ENCODE results near the gene IGDCC3.

The IGDCC3 gene

DNA sequence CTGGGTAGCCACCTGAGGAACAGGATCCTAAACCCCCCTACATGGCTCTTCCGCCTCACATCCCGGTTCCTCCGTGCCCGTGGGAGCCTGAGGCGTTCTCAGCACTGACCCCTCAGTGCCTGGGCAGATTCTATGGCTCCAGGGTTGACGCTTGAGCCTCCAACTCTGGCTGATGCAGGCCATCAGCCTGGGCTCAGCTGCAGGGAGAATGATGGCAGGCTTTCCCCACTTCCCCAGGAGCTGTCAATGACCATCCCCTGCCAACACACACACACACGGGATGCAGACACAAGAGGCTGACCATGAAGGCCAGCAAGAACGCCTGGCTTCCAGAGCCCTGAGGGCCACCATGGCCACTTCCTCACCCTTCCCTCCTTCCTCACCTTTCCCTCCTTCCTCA, 15.8 kb upstream of the IGDCC3 start:
- in situ Hi-C loops (cut with HindIII; ENCODE audit: low pct_ligation_motif_present, low pct_unique_long_range_greater_than_20kb, low sequenced_read_pairs), result no loop called here
- DNase-seq, result no peak

DNA sequence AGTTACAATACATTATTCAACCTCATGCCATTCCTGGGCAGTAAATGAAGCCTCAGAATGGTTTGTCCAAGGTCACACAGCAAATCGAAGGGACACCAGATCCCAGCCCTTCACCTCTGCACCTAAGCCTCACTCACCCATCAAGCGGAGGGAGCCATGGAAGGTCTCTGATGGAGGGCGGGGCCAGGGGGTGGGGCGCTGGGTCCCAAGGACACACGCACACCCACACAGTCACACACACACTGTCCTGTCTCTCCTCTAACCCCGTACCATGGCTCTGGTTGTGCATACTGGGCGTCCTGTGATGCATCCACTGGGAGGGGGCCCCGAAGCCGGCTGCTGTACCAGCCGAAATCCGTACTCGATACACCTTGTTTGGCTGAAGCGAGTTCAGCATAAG, 15.3 kb upstream of the IGDCC3 start:
- in situ Hi-C loops (cut with HindIII; ENCODE audit: low pct_ligation_motif_present, low pct_unique_long_range_greater_than_20kb, low sequenced_read_pairs), result no loop called here
- DNase-seq, result no peak

DNA sequence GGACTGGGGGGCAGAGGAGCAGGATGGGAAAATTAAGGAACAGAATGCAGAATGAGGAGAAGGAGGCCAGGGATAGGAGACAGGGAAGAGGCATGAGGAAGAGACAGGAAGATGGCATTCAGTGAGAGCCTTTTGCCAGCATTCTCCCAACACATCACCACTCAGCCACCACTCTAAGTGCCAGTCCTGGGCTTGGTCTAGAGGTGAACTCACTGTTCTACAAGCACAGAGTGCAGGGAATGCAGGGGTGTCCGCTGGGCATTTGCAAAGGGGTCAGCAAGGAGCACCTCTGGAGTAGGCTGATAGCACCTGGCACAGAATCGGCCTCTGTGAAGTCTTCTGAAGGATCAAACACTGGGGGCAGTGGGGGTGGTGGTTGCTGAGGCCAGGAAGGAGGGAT, 14.6 kb upstream of the IGDCC3 start:
- DNase-seq, result no peak
- in situ Hi-C loops (cut with HindIII; ENCODE audit: low pct_ligation_motif_present, low pct_unique_long_range_greater_than_20kb, low sequenced_read_pairs), result no loop called here

DNA sequence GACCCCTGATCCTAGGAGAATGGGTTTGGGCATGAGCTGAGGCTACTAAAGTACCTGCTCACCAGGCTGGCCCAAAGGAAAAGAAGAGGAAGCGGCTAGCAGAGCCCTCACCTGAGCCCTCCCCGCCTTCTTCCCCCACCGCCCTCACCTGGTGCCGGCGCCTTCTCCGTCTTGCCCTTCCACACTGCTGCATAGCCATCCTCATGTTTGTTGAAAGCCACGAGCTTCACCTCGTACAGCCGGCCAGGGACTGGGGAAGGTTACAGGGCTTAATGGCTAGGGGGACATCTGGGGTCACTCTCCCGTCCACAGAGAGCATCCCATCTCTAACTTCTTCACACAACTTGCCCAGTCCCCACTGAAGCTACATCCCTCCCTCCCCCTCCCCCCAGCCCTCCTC, 13.9 kb upstream of the IGDCC3 start:
- DNase-seq, result no peak
- in situ Hi-C loops (cut with HindIII; ENCODE audit: low pct_ligation_motif_present, low pct_unique_long_range_greater_than_20kb, low sequenced_read_pairs), result no loop called here

DNA sequence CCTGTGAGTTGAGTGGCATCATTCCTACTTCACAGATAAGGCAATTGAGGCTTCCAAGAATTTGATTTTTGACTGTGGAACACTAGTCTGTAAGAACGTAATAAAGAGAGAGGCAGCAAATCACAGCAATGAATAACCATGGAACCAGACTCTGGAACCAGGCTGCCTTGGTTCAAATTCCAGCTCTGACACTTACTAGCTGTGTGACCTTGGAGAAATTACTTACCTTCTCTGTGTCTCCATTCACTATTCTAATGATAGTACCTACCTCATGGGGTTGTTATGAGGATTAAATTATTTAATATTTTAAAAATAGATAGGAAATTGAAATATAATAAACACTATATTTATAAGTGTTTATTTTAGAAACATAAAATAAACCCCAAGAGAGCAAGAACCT, 12.6 kb upstream of the IGDCC3 start:
- in situ Hi-C loops (cut with HindIII; ENCODE audit: low pct_ligation_motif_present, low pct_unique_long_range_greater_than_20kb, low sequenced_read_pairs), result no loop called here
- DNase-seq, result no peak

DNA sequence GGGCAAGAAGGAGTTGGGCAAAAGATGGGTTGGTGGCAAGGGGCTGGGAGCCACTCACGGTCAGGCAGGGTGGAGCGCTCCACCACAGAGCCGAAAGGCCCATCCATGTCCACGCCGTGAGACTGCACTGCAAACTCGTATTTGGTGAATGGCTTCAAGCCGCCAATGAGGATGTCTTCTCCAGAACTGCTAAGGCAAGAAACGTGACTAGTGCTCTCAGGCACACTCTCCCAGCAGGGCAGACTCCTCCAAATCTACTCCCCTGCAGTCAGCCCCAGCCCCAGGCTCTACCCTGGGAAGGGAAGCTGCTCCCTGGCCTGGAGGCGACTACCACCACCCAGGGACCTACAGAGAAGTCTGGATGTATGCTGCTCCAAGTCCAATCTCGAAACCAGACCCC, 11.4 kb upstream of the IGDCC3 start:
- in situ Hi-C loops (cut with HindIII; ENCODE audit: low pct_ligation_motif_present, low pct_unique_long_range_greater_than_20kb, low sequenced_read_pairs), result no loop called here
- DNase-seq, result no peak

DNA sequence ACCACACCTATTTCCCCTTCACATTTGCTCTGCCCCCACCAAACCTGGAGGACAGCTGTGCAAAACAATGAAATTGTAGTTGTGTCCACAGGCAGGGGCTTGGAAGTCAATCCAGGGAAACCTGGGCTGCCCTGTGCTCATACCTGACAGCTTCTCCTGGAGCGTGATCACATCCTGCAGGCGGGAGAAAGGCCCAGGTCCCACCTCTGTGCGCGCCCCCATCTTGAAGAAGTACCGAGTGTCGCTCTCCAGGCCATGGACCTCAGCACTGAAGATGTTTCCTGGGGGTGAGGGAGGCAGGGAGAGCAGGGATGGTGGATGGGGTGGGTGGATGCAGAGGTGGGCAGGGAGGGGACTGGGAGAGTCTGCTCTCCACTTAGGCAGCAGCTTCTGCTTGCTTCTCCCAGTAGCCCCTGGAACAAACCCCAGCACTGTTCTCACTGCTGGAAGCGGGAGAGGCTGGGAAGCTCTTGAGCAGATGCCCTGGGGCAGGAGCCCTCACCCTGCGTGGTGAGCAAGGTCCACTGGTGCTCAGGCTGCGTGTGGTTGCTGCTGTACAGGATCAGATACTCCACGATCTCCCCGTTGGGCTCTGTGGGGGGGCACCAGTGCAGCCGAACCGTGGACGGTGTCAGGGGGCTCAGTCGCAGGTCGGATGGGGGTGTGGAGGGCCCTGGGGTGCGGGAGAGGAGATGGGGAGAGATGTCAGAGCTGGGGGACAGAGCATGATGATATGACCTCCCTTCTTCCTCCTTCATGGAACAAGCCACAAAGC, 10.7 kb upstream of the IGDCC3 start:
- in situ Hi-C loops (cut with HindIII; ENCODE audit: low pct_ligation_motif_present, low pct_unique_long_range_greater_than_20kb, low sequenced_read_pairs), result no loop called here
- no peak for DNase-seq

DNA sequence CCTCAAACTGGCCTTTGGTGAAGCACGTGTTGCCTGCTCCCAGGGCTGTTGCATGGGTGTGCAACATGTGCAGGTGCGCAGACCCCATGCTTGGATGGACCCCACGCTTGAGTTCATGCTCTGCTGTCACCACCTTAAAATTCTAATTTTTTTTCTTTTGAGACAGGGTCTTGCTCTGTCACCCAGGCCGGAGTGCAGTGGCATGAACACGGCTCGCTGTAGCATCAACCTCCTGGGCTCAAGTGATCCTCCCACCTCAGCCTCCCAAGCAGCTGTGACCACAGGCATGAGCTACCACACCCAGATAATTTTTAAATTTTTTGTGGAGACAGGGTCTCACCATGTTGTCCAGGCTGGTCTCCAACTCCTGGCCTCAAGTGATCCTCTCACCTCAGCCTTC, 9.1 kb upstream of the IGDCC3 start:
- no peak for DNase-seq
- in situ Hi-C loops (cut with HindIII; ENCODE audit: low pct_ligation_motif_present, low pct_unique_long_range_greater_than_20kb, low sequenced_read_pairs), result no loop called here

DNA sequence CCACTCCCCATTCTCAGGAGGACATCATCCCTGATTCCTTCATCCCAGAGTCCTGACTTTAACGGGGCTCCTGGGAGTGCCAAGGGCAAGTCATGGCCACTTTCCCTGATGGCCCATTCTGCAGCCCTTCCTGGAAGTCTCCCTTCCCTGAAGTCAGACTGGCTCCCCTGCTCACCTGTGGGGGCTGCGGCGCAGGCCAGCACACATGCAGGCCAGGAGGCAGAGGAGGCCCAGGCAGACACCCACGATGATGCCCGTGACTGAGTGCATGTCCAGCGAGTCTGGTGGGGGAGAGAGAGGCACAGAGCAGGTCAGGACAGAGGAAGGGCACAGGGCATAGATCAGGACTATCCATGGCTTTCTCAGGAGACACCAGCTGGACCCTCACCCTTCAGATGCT, 8.6 kb upstream of the IGDCC3 start:
- no peak for DNase-seq
- in situ Hi-C loops (cut with HindIII; ENCODE audit: low pct_ligation_motif_present, low pct_unique_long_range_greater_than_20kb, low sequenced_read_pairs), result no loop called here

DNA sequence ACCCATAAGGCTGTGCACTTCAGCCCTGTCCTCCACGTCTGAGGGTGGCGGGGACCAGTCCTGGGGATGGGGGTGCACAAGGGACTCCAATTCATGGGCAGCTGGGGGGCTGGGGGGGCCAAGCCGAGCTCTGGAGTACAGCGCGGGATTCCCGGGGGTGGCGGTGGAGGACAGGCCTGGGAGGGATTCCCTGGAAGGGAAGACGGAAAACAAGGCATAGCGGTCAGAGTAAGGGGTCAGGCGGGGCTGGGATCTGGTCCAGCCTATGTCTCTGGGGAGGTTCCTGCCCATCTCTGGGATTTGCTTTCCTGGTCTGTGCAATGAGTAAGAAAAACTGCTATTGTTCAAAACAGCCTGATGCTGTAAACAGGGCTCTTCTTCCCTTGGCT, 8.1 kb upstream of the IGDCC3 start:
- in situ Hi-C loops (cut with HindIII; ENCODE audit: low pct_ligation_motif_present, low pct_unique_long_range_greater_than_20kb, low sequenced_read_pairs), result no loop called here
- no peak for DNase-seq

DNA sequence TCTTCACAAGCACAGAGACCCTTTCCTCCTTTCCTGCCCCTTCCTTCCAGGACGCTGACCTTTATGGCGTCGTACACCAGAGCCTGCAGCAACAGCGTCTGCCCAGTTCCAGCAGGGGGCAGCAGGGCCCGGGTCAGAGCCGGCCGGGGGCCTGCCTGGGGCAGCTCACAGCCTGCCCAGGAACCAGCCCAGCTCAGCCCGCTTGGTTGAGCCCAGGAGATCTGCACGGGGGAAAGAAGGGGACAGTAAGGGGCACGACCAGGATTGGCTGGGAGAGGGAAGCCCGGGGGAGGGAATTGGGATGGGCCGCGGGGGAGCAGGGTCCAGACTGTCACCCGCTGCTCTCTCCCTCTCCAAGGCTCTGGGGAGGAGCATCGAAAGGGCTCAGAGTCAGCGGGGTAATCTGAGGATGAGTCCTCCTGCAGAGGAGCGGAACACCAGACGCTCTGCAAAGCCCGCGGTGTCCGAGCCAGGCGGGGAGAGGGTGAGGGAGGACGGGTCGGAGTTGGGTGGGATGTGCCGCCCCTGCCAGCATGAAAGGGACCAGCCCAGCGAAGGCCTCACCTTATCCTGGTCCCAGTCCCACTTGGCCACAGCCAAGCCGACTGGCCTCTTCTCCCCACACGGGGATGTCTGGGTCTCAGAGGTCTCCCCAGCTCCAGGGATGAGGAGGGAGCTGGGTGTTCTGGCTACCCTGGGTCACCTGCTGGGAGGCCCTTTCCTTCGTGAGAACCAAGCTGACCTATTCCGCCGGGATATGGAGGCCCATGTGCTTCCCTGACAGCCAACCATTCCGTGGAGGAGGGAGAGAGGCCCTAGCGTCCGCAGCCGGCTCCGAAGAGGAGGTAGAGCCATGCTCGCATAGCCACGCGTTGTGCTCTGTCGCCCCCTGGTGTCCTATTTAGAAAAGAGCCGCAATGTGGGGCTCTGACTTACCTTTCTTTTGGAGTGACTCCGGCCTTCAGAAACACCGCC, 7.4 kb upstream of the IGDCC3 start:
- peak; percentile 78 for DNase-seq
- in situ Hi-C loops (cut with HindIII; ENCODE audit: low pct_ligation_motif_present, low pct_unique_long_range_greater_than_20kb, low sequenced_read_pairs), result no loop called here

DNA sequence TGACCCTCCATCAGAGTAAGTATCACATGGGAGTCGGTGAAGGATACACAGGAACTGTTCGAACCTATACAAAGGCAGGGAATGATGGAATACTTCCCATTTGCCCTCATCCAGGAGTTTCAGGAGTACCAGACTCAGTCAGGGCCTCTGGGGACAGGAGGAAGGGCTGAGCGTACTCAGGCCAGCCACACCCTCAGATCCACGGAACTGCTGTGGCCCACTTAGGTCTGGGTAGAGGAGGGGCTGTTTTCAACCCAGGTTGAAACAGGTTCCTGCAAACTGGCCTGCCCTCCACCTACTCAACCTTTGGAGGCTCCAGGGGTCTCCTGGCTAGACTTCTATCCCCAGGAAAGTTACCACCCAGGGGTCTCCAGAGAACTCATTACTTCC, 6.7 kb upstream of the IGDCC3 start:
- no peak for DNase-seq
- in situ Hi-C loops (cut with HindIII; ENCODE audit: low pct_ligation_motif_present, low pct_unique_long_range_greater_than_20kb, low sequenced_read_pairs), result no loop called here

DNA sequence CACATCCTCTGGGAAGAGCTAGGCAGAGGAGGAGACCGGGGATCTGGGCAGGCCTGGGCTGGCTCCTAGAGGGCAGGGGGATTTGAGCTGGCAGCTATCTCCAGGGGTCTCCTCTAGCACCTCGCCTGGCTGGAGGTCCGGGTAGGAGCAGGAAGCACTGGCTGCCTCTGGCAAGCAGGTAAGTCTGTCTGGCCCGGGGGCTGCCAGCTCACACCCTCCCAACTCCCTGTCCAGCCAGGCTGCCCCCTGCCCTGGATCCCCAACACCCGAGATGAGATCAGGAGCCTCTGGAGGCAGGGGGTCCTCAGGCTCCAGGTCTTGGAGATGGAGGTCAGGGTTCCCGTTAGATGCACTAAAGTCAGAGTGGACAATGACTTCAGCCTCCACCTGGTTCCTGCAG, 6.2 kb upstream of the IGDCC3 start:
- in situ Hi-C loops (cut with HindIII; ENCODE audit: low pct_ligation_motif_present, low pct_unique_long_range_greater_than_20kb, low sequenced_read_pairs), result no loop called here
- no peak for DNase-seq

DNA sequence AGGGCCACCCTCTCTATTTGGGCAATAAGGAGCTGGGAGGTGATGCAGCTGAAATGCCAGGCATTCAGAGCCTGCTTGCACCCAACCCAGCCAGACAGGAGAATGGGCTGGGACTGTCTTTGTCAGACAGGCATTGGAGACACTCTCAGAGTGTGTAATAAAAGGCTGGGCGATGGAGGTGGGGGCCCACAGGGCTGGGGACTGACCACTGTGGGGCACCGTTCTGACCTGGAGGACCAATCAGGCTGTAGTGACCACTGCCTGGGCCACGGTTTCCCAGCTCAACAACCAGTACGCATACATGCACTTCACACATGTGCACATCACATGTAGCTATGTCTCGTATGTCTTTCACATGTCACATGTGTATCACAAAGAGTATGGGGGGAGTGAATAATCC, 5.7 kb upstream of the IGDCC3 start:
- DNase-seq, result no peak
- in situ Hi-C loops (cut with HindIII; ENCODE audit: low pct_ligation_motif_present, low pct_unique_long_range_greater_than_20kb, low sequenced_read_pairs), result no loop called here

DNA sequence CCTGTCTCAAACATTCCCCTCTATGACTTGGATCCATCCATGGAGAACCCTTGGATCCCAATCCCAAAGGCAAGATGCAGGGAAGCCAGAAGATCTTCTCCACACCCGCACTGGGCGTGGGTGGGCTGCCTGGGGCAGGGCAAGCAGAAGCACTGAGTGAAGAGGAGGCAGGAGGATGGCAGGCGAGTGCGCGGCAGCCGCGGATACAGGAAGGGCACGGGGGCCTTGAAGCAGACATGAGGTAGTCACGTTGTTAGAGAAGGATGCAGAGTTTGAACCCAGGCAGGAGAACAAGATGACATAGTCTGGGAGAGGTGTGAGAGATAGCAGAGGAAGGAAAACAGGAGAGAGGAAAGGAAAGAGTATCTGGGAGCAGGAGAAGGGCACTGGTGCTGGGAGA, 5.1 kb upstream of the IGDCC3 start:
- in situ Hi-C loops (cut with HindIII; ENCODE audit: low pct_ligation_motif_present, low pct_unique_long_range_greater_than_20kb, low sequenced_read_pairs), result no loop called here
- DNase-seq, result no peak

DNA sequence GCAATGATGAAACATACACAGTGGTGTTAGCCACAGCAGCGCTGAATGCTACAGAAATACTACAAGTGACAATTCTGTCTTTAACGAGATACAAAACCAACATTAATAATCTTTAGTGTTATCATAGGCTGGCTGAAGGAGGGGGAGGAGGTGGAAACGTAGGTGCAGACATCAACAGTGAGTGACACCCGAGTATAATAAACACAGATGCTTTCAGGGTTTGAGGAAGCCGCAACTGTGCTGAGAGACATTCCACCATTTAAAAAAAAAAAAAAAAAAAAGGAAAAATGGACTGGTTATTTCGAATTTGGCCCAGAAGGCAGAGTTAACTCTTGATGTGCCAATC, 4.3 kb upstream of the IGDCC3 start:
- no peak for DNase-seq
- in situ Hi-C loops (cut with HindIII; ENCODE audit: low pct_ligation_motif_present, low pct_unique_long_range_greater_than_20kb, low sequenced_read_pairs), result no loop called here

DNA sequence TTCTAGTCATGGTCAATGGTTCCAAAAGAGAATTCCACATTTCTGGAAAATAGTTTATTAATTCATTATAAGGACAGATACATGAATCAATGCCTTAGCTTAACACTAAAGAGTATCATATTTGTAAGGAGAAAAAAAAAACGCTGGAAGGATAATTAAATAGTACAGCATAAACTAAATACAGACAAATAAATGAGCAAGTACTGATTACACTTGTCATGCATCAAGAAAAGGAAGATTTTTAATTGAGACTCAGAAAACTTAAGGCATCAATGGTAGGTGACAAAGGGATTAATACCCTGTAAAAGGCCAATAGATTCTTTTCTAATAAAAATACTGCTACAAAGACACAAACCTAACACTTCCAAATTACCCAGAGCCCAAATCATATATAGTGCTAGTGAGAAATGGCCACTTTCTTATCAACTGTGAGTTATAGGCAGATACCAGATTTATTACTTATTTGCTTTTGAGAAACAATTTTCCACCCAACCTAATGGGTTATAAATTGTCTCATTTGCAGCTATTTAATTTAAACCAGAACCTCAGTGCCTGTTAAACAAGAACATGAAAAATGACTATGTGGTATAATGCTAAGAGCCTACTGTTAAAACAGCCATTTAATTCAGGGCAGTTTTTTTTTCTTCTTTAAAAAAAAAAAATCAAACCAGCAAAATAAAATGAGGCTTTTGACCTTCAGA, 3.8 kb upstream of the IGDCC3 start:
- in situ Hi-C loops (cut with HindIII; ENCODE audit: low pct_ligation_motif_present, low pct_unique_long_range_greater_than_20kb, low sequenced_read_pairs), result no loop called here
- DNase-seq, result no peak

DNA sequence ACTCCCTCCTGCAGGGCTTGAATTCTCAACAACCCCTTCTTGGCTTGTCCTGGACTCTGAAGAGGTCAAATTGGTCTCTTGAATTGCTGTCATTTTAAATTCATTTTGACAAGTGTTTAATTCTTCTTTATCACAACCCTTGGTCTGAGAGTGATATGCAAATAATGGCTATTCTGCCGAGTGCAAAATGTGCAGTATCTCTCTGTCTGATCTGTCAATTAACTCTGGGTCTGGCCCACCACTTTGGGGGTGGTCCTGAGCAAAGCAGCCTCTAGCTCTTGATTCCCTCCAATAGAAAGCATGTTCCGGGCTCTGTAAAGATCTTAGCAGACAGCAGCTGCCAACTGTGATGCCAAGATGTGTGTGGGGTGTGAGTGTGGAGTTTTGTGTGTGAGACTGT, 2.2 kb upstream of the IGDCC3 start:
- in situ Hi-C loops (cut with HindIII; ENCODE audit: low pct_ligation_motif_present, low pct_unique_long_range_greater_than_20kb, low sequenced_read_pairs), result no loop called here
- no peak for DNase-seq

DNA sequence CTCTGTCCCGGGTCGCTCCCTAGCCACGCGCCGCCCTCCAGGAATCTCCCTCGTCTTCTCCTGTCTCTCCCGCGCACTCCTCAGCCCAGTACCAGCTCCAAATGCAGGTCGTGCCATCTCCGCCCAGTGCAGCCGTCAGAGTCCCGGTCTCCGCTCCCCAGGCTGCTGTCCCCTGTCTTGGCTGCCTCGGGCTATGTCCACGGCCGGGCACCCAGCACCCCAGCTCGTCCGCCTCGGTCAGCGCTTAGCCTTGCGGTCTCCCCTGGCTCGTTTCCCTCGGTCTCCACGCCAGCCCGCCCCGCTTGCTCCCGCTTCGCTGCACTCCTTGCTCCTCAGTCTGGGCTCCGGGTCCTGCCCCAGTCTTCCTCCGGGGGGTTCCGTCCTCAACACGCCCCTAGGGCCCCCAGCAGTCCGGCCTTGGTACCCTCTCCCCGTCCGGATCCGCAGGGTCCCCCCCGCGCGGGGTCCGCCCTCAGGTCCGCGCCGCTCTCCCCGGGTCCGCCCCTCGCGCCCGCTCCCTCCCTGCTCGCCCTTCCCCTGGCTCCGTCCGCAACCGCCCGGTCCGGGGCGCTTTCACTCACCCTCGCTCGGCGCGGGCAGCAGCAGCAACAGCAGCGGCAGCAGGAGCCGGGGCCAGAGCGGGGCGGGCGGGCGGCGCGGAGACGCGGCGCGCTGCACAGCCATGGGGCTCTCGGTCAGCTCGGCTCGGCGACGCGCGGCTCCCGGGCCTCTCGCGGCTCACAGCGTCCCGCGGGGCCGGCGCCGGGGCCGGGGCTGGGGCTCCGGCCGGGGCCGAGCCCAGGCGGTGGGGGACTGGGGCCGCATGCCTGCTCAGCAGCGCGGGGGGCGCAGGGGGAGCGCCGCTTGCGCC, 462 bp downstream of the IGDCC3 start:
- DNase-seq, result no peak
- in situ Hi-C loops (cut with HindIII; ENCODE audit: low pct_ligation_motif_present, low pct_unique_long_range_greater_than_20kb, low sequenced_read_pairs), result no loop called here

All from ACHN (cell line).